ENCODE measurements around the gene NCF1.
"Not testable (repeated sequence)": the region's sequence is repeated elsewhere in the genome, so short reads cannot be mapped to it uniquely, and the experiment has no call there.

DNA sequence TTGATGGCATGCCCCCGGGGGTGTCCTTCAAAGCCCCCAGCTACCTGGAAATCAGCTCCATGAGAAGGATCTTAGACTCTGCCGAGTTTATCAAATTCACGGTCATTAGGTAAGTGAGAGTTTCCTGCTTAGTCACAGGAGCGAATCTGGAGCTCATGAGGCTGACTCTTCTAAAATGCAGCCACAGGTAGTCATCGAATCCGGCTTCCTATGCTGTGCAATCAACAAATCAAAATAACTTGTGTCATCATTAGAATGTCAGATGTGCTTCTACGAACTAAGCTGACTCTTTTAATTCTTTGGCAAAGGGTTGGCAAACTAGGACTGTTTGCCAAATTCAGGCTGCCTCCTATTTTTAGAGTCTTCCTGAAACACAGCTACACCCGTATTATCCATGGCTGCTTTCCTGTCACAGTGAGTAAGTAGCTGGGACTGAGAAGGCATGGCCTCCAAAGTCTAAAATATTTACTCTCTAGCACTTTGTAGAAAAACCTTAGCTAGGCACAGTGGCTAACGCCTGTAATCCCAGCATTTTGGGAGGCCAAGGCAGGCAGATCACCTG is 19.8 kb upstream of the NCF1 start:
- not testable (repeated sequence) for TF ChIP-seq CTCF (IDR thresholded peaks at IDR 0.05); JUN (IDR thresholded peaks at IDR 0.05); POLR2A (IDR thresholded peaks at IDR 0.05; ENCODE audit: low read length); RCOR1 (IDR thresholded peaks at IDR 0.05; ENCODE audit: low read depth, low read length); USF2 (IDR thresholded peaks at IDR 0.05); NFE2L2 (conservative IDR thresholded peaks at IDR 0.05; ENCODE audit: low read length); HOXA7 (CRISPR knock-in tag; IDR thresholded peaks at IDR 0.05); EHMT2 (IDR thresholded peaks at IDR 0.05; ENCODE audit: low read depth); JUNB (IDR thresholded peaks at IDR 0.05); BHLHE40 (IDR thresholded peaks at IDR 0.05; ENCODE audit: low read depth, low read length); KDM1A (IDR thresholded peaks at IDR 0.05; ENCODE audit: low read depth); RFX5 (IDR thresholded peaks at IDR 0.05)
- TF ChIP-seq, protein P1, sequence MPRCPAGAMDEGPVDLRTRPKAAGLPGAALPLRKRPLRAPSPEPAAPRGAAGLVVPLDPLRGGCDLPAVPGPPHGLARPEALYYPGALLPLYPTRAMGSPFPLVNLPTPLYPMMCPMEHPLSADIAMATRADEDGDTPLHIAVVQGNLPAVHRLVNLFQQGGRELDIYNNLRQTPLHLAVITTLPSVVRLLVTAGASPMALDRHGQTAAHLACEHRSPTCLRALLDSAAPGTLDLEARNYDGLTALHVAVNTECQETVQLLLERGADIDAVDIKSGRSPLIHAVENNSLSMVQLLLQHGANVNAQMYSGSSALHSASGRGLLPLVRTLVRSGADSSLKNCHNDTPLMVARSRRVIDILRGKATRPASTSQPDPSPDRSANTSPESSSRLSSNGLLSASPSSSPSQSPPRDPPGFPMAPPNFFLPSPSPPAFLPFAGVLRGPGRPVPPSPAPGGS (IDR thresholded peaks at IDR 0.05), result not testable (repeated sequence)
- TF ChIP-seq, protein P2, sequence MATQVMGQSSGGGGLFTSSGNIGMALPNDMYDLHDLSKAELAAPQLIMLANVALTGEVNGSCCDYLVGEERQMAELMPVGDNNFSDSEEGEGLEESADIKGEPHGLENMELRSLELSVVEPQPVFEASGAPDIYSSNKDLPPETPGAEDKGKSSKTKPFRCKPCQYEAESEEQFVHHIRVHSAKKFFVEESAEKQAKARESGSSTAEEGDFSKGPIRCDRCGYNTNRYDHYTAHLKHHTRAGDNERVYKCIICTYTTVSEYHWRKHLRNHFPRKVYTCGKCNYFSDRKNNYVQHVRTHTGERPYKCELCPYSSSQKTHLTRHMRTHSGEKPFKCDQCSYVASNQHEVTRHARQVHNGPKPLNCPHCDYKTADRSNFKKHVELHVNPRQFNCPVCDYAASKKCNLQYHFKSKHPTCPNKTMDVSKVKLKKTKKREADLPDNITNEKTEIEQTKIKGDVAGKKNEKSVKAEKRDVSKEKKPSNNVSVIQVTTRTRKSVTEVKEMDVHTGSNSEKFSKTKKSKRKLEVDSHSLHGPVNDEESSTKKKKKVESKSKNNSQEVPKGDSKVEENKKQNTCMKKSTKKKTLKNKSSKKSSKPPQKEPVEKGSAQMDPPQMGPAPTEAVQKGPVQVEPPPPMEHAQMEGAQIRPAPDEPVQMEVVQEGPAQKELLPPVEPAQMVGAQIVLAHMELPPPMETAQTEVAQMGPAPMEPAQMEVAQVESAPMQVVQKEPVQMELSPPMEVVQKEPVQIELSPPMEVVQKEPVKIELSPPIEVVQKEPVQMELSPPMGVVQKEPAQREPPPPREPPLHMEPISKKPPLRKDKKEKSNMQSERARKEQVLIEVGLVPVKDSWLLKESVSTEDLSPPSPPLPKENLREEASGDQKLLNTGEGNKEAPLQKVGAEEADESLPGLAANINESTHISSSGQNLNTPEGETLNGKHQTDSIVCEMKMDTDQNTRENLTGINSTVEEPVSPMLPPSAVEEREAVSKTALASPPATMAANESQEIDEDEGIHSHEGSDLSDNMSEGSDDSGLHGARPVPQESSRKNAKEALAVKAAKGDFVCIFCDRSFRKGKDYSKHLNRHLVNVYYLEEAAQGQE (IDR thresholded peaks at IDR 0.05), result not testable (repeated sequence)

Measured in A549 (cell line).